HepG2 (cell line): ENCODE data around the gene DQX1. TPM values are rescaled to one million over a fixed set of nuclear protein-coding genes. Genes with fewer than 3 reads are reported as not detected.

Source experiments
- ATAC-seq: fragments of 200-7000 bp; cut with Tn5 transposase; 3 replicates; pipeline ENCODE4 v1.9.1; 2020; ENCODE audit warnings: mild to moderate bottlenecking, moderate library complexity
- BruUV-seq: library from RNA; stranded (reverse); fragments of 400-500 nt; replicated peaks from 2 replicates; lab custom pipeline; 2021; lab: Mats Ljungman, UMichigan
- CTCF ChIA-PET: fragments of 300-600 bp; formaldehyde crosslinking; extraction: SDS; loops from one replicate; lab custom pipeline; 2021; ENCODE audit warnings: low total read pairs, inconsistent platforms, low intra/inter-chr PET ratio; lab: Yijun Ruan, JAX
- POLR2A ChIA-PET: fragments of 350-600 bp; sonication (Branson Sonifier 250); formaldehyde crosslinking; loops from one replicate; lab custom pipeline; 2020; ENCODE audit warnings: antibody characterized with exemption, inconsistent platforms; lab: Yijun Ruan, JAX
- DNase-seq: peaks from one replicate; pipeline ENCODE4 v3.0.0-alpha.2; 2015; ENCODE audit warnings: low spot score
- FAIRE-seq: peaks from 3 replicates; lab custom pipeline; 2011; peaks lifted over from hg19 to GRCh38; lab: Jason Lieb, UNC
- H2AFZ ChIP-seq: one replicate; pipeline ENCODE4 v1.6.1; 2011; ENCODE audit warnings: low read length, inconsistent platforms
- H3K27ac ChIP-seq: fragments of 300-600 bp; 3 replicates; pipeline ENCODE4 v1.8.0; 2011; ENCODE audit warnings: mixed run types, mild to moderate bottlenecking, mixed read lengths, low read length, inconsistent platforms; ENCODE audit not compliant: insufficient read depth; ENCODE audit errors: extremely low read length
- H3K27me3 ChIP-seq, 2 experiments: fragments of 200-600 bp in 1 of 2; 2 replicates in 1 of 2; 3 replicates in 1 of 2; pipeline versions ENCODE4 v1.6.0 to v1.8.0; 2011; ENCODE audit warnings: low read length in 2 of 2, mild to moderate bottlenecking in 2 of 2, moderate library complexity in 2 of 2, inconsistent platforms in 1 of 2; ENCODE audit not compliant: insufficient read depth in 2 of 2, control insufficient read depth in 1 of 2
- H3K36me3 ChIP-seq, 2 experiments: fragments of 200-600 bp in 1 of 2; replicated peaks in 1 of 2; 2 replicates in 1 of 2; 3 replicates in 1 of 2; pipeline versions ENCODE4 v1.5.1 to v1.8.0; 2011; ENCODE audit warnings: low read length in 2 of 2, inconsistent platforms in 1 of 2; ENCODE audit not compliant: insufficient read depth in 2 of 2, control insufficient read depth in 1 of 2
- H3K4me1 ChIP-seq: 2 replicates; pipeline ENCODE4 v1.5.1; 2012; ENCODE audit warnings: low read length, inconsistent platforms; ENCODE audit not compliant: insufficient read depth
- H3K4me2 ChIP-seq: 2 replicates; pipeline ENCODE4 v1.6.0; 2011; ENCODE audit warnings: low read depth, low read length, inconsistent platforms
- H3K4me3 ChIP-seq, 3 experiments: fragments of 200-600 bp in 1 of 3; sonication (generic), shearing (Covaris generic) in 1 of 3; replicated peaks in 1 of 3; 2 replicates each; pipeline ENCODE4 v1.5.1; 2011 to 2016; ENCODE audit warnings: low read length in 3 of 3, inconsistent platforms in 2 of 3, low read depth in 2 of 3, mild to moderate bottlenecking in 2 of 3, control low read depth in 1 of 3, mixed read lengths in 1 of 3; ENCODE audit not compliant: insufficient read depth in 1 of 3
- H3K79me2 ChIP-seq: one replicate; pipeline ENCODE4 v1.6.1; 2011; ENCODE audit warnings: low read length, inconsistent platforms; ENCODE audit not compliant: insufficient read depth
- H3K9ac ChIP-seq: 2 replicates; pipeline ENCODE4 v1.6.0; 2011; ENCODE audit warnings: mild to moderate bottlenecking, low read depth, low read length, inconsistent platforms; ENCODE audit not compliant: insufficient read depth
- H3K9me3 ChIP-seq: 2 replicates; pipeline ENCODE4 v1.5.1; 2012; ENCODE audit warnings: mild to moderate bottlenecking, low read length
- H4K20me1 ChIP-seq: 2 replicates; pipeline ENCODE4 v1.6.0; 2011; ENCODE audit warnings: inconsistent platforms, mild to moderate bottlenecking, low read length, moderate library complexity; ENCODE audit not compliant: insufficient read depth
- EED ChIP-seq: sonication (generic); formaldehyde crosslinking; IDR thresholded peaks from 2 replicates; pipeline ENCODE4 v1.5.0; 2020; ENCODE audit warnings: mild to moderate bottlenecking, missing genetic modification reagents
- HOXA3 ChIP-seq: sonication (generic); formaldehyde crosslinking; IDR thresholded peaks from 2 replicates; pipeline ENCODE4 v1.5.0; 2020; ENCODE audit warnings: missing genetic modification reagents
- IRX3 ChIP-seq: sonication (generic); formaldehyde crosslinking; IDR thresholded peaks from 2 replicates; pipeline ENCODE4 v1.8.1; 2023; ENCODE audit warnings: mild to moderate bottlenecking, low read depth, missing genetic modification reagents, borderline replicate concordance
- PITX1 ChIP-seq: sonication (generic); formaldehyde crosslinking; IDR thresholded peaks from 2 replicates; pipeline ENCODE4 v1.5.1; 2020; ENCODE audit warnings: mild to moderate bottlenecking, missing genetic modification reagents
- REXO4 ChIP-seq: sonication (generic); formaldehyde crosslinking; IDR thresholded peaks from 2 replicates; pipeline ENCODE4 v1.8.0; 2022; ENCODE audit warnings: missing genetic modification reagents, mild to moderate bottlenecking, borderline replicate concordance
- RXRA ChIP-seq: sonication (generic); formaldehyde crosslinking; IDR thresholded peaks from 2 replicates; pipeline ENCODE4 v1.5.1; 2020; ENCODE audit warnings: missing genetic modification reagents
- ZBTB38 ChIP-seq: sonication (generic); formaldehyde crosslinking; IDR thresholded peaks from 2 replicates; pipeline ENCODE4 v1.5.1; 2020; ENCODE audit warnings: mild to moderate bottlenecking, missing genetic modification reagents
- ZEB1 ChIP-seq: IDR thresholded peaks from 2 replicates; pipeline ENCODE4 v1.6.1; 2012; ENCODE audit warnings: mild to moderate bottlenecking, low read depth, inconsistent platforms; ENCODE audit not compliant: insufficient replicate concordance
- ZNF121 ChIP-seq: sonication (generic); formaldehyde crosslinking; IDR thresholded peaks from 2 replicates; pipeline ENCODE4 v1.5.0; 2020; ENCODE audit warnings: mild to moderate bottlenecking, missing genetic modification reagents
- ZNF713 ChIP-seq: sonication (generic); formaldehyde crosslinking; IDR thresholded peaks from 2 replicates; pipeline ENCODE4 v1.4.0; 2020; ENCODE audit warnings: mild to moderate bottlenecking, missing genetic modification reagents
- WGBS: methylation state at CpG from one replicate; pipeline ENCODE4 v1.1.6; 2017; ENCODE audit warnings: low lambda C conversion rate; 5-methylcytosine and 5-hydroxymethylcytosine counted together
- in situ Hi-C: cut with HindIII; loops from 2 replicates; pipeline ENCODE4 v1.10.0; 2017; ENCODE audit warnings: low pct_unique_long_range_greater_than_20kb; ENCODE audit not compliant: extremely low pct_ligation_motif_present
- intact Hi-C: fragments of 100-400 bp; cut with micrococcal nuclease; formaldehyde crosslinking; loops from one replicate; pipeline ENCODE4 v1.10.0; 2022; ENCODE audit not compliant: unreplicated experiment
- polyA plus RNA-seq, 8 experiments: library from polyadenylated mRNA; depleted of rRNA in 3 of 8; stranded (reverse) in 7 of 8; unstranded in 1 of 8; fragments of >200 nt; fragmentation: Illumina TruSeq in 4 of 8; extraction: Trizol in 4 of 8; gene quantifications; 2 replicates each; pipeline versions ENCODE4 v1.2.1 to v1.2.3, GENCODE V29; 2011 to 2016; ENCODE audit warnings: low read depth in 4 of 8, missing spikeins in 1 of 8, mixed read lengths in 1 of 8; ENCODE audit not compliant: insufficient read depth in 1 of 8
- total RNA-seq, 5 experiments: library from RNA; depleted of rRNA; stranded (reverse); fragments of >200 nt; fragmentation: Illumina TruSeq; extraction: Trizol; gene quantifications; 2 replicates each; pipeline ENCODE4 v1.2.3, GENCODE V29; 2016; ENCODE audit warnings: low read depth in 1 of 5
- TF ChIP-seq, protein P1 (sequence below): sonication (generic); formaldehyde crosslinking; IDR thresholded peaks from 2 replicates; pipeline ENCODE4 v1.4.0; 2020; ENCODE audit warnings: missing genetic modification reagents
- TF ChIP-seq, protein P2 (sequence below): sonication (generic); formaldehyde crosslinking; IDR thresholded peaks from 2 replicates; pipeline ENCODE4 v1.8.1; 2022; ENCODE audit warnings: low read depth, mild to moderate bottlenecking, missing genetic modification reagents
- TF ChIP-seq, protein P3 (sequence below): sonication (generic); formaldehyde crosslinking; IDR thresholded peaks from 2 replicates; pipeline ENCODE4 v1.5.1; 2020; ENCODE audit warnings: mild to moderate bottlenecking, missing genetic modification reagents, moderate library complexity

DQX1 gene
- total and polyA plus RNA-seq, 2 of the 13 experiments (the other 11 are each of a cell fraction or from before 2014, with no cell fraction given), result 27.6 to 89.8 TPM

DNA sequence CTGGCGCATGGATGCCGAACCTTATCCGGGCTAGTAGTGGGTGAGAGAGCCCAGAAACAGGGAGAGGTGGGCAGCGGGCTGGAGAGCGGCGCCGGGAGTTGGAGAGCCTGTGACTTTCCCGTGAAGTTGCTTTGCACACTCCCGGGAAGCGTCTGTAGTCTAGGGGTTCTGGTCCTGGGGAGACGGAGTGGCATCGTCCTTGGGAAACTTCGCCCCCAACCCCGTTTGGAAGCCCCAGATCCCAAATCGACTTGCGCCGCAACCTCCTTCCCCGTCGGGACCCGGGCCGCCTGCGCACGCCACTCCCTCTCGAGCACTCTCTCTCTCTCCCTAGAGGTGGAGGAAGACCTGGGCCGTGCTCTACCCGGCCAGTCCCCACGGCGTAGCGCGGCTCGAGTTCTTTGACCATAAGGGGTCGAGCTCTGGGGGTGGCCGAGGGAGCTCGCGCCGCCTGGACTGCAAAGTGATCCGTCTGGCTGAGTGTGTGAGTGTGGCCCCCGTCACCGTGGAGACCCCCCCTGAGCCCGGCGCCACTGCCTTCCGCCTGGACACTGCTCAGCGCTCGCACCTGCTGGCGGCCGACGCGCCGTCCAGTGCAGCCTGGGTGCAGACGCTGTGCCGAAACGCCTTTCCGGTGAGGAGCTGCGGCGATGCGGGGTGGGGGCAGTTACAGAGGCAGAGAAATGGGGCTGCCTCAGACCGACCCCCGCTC is 28.9 kb upstream of the DQX1 start:
- Histone ChIP-seq H3K4me1 (peaks cover 61% of the 10 kb centered on the region), H3K27me3 (peaks cover 6 to 26% of the 10 kb centered on the region in 2 experiments; a peak in 2 of 5 replicates), H3K4me3 (peak overlapping the region in 1 of 3 experiments; percentile 69; a peak in 1 of 6 replicates), H4K20me1 (no peaks in the 10 kb centered on the region), H3K4me2 (peak overlapping the region; percentile 92; the same call in 1 of the 2 replicates), H3K27ac (no peak overlapping the region), H3K9me3 (no peaks in the 10 kb centered on the region), H3K9ac (no peak overlapping the region), H3K79me2 (no peaks in the 10 kb centered on the region), H2AFZ (no peak overlapping the region), H3K36me3 (no peaks in the 10 kb centered on the region)
- in situ Hi-C loops, result no loop called here
- whole genome bisulfite sequencing, result 81% methylated on average over 54 of the region's 58 CpGs
- ChIA-PET CTCF (no interaction called here), POLR2A (no interaction called here)
- ATAC-seq (no peak), FAIRE-seq (no peak), DNase-seq (no peak)
- BruUV-seq, result no TSS peak
- intact Hi-C loops, result no loop called here
- TF ChIP-seq ZBTB38 (CRISPR knock-in tag) (peak; percentile 71), IRX3 (CRISPR knock-in tag) (no peak), PITX1 (CRISPR knock-in tag) (0 out of 2 replicates have a peak, but pooled peaks have one; percentile 23), HOXA3 (CRISPR knock-in tag) (no peak), RXRA (CRISPR knock-in tag) (0 out of 2 replicates have a peak, but pooled peaks have one; percentile 14), ZNF713 (0 out of 2 replicates have a peak, but pooled peaks have one; percentile 42), EED (CRISPR knock-in tag) (0 out of 2 replicates have a peak, but pooled peaks have one; percentile 4), ZEB1 (no peak), ZNF121 (CRISPR knock-in tag) (no peak), REXO4 (CRISPR knock-in tag) (0 out of 2 replicates have a peak, but pooled peaks have one; percentile 24)
- TF ChIP-seq, protein P1, sequence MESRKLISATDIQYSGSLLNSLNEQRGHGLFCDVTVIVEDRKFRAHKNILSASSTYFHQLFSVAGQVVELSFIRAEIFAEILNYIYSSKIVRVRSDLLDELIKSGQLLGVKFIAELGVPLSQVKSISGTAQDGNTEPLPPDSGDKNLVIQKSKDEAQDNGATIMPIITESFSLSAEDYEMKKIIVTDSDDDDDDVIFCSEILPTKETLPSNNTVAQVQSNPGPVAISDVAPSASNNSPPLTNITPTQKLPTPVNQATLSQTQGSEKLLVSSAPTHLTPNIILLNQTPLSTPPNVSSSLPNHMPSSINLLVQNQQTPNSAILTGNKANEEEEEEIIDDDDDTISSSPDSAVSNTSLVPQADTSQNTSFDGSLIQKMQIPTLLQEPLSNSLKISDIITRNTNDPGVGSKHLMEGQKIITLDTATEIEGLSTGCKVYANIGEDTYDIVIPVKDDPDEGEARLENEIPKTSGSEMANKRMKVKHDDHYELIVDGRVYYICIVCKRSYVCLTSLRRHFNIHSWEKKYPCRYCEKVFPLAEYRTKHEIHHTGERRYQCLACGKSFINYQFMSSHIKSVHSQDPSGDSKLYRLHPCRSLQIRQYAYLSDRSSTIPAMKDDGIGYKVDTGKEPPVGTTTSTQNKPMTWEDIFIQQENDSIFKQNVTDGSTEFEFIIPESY, result peak; percentile 59
- TF ChIP-seq, protein P2, sequence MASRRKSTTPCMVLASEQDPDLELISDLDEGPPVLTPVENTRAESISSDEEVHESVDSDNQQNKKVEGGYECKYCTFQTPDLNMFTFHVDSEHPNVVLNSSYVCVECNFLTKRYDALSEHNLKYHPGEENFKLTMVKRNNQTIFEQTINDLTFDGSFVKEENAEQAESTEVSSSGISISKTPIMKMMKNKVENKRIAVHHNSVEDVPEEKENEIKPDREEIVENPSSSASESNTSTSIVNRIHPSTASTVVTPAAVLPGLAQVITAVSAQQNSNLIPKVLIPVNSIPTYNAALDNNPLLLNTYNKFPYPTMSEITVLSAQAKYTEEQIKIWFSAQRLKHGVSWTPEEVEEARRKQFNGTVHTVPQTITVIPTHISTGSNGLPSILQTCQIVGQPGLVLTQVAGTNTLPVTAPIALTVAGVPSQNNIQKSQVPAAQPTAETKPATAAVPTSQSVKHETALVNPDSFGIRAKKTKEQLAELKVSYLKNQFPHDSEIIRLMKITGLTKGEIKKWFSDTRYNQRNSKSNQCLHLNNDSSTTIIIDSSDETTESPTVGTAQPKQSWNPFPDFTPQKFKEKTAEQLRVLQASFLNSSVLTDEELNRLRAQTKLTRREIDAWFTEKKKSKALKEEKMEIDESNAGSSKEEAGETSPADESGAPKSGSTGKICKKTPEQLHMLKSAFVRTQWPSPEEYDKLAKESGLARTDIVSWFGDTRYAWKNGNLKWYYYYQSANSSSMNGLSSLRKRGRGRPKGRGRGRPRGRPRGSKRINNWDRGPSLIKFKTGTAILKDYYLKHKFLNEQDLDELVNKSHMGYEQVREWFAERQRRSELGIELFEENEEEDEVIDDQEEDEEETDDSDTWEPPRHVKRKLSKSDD, result 0 out of 2 replicates have a peak, but pooled peaks have one; percentile 38
- TF ChIP-seq, protein P3, sequence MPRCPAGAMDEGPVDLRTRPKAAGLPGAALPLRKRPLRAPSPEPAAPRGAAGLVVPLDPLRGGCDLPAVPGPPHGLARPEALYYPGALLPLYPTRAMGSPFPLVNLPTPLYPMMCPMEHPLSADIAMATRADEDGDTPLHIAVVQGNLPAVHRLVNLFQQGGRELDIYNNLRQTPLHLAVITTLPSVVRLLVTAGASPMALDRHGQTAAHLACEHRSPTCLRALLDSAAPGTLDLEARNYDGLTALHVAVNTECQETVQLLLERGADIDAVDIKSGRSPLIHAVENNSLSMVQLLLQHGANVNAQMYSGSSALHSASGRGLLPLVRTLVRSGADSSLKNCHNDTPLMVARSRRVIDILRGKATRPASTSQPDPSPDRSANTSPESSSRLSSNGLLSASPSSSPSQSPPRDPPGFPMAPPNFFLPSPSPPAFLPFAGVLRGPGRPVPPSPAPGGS, result no peak
